Measurements from ENCODE around the gene MISP3. TPM values are rescaled to one million over a fixed set of nuclear protein-coding genes. Genes with fewer than 3 reads are reported as not detected.

Gene MISP3
- polyA plus RNA-seq, 2 of the 4 experiments (the other 2 are of a cell fraction), result 1.9 to 2.3 TPM

DNA sequence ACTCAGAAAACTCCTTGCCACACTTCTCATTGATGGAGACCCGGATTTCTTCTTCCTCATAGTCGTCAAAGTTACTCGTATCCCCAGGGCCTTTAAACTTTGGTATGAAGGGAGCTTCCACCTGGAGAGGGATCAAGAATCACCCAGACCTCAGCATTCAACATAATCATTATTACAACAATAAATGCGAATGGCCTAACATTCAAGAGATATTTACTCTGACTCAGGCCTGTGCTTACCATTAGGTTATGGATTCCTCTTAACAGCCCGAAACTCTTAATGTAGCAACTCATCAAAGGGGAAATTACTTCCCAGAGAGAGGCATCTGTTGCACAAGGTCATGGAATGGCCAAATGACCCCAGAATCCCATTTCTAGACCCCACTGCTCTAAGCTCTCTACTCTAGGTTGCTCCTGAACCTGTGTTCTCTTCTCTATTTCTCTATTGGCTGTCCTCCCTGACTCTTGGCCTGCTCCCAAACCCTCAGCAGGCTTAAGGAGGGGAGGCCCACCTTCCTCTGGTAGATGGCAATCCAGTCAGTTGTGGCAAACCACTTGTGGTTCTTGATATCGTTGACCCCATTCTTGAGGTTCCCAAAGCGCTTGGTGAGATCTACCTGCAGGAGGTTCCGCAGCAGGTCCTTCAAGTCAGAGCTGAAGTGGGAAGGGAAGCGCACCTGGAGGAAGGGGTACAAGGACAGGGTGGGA, 20.7 kb downstream of the MISP3 start:
- 0 out of 3 replicates have a peak, but pooled peaks cover 4% of the 10 kb centered on the region for H3K4me1 ChIP-seq
- no peak overlapping the region for H3K4me2 ChIP-seq
- no peak overlapping the region for H3K4me3 ChIP-seq
- peaks cover 11% of the 10 kb centered on the region for H3K9me3 ChIP-seq
- DNase-seq (ENCODE audit: low read depth in 1 of 2, low spot score in 1 of 2), result no peak
- 96% methylated on average over 9 of the region's 9 CpGs for WGBS (ENCODE audit: missing lambda C conversion rate)
- H3K27ac ChIP-seq, result no peak overlapping the region
- ChIA-PET POLR2A (no interaction called here), CTCF (interaction anchor here (2.0 to 3.9 kb wide), 3 partner anchors 18 to 44 kb away, joined by 8 to 25 read pairs (median 8); partner anchors contain the start of gene ASF1B)
- FAIRE-seq, result no peak
- TF ChIP-seq KDM5A (IDR thresholded peaks at IDR 0.05) (no peak), CBX8 (IDR thresholded peaks at IDR 0.05) (no peak), KDM1A (IDR thresholded peaks at IDR 0.05; ENCODE audit: low read depth) (peak; percentile 58; the same call in 1 of the 2 replicates)
- TF ChIP-seq, protein P1, sequence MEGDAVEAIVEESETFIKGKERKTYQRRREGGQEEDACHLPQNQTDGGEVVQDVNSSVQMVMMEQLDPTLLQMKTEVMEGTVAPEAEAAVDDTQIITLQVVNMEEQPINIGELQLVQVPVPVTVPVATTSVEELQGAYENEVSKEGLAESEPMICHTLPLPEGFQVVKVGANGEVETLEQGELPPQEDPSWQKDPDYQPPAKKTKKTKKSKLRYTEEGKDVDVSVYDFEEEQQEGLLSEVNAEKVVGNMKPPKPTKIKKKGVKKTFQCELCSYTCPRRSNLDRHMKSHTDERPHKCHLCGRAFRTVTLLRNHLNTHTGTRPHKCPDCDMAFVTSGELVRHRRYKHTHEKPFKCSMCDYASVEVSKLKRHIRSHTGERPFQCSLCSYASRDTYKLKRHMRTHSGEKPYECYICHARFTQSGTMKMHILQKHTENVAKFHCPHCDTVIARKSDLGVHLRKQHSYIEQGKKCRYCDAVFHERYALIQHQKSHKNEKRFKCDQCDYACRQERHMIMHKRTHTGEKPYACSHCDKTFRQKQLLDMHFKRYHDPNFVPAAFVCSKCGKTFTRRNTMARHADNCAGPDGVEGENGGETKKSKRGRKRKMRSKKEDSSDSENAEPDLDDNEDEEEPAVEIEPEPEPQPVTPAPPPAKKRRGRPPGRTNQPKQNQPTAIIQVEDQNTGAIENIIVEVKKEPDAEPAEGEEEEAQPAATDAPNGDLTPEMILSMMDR (IDR thresholded peaks at IDR 0.05), result no peak
- ATAC-seq, result no peak

DNA sequence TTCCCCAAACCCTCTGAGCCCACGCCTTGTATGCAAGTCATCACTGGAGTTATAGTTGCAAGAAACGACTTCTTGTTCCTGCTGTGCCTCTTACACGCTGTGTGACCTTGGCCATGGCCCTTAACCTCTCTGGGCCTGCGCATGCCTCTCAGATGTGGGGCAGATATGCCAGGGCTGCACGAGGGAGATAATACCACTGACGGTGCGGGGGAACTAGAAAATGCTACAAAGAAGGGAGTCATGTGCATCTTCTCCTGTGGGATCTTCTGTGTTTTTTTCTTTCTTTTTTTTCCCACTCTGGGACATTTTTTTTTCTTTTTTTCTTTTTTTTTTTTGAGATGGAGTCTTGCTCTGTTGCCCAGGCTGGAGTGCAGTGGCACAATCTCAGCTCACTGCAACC, 22.3 kb downstream of the MISP3 start:
- DNase-seq (ENCODE audit: low read depth in 1 of 2, low spot score in 1 of 2), result no peak
- no peak for ATAC-seq
- no peak for TF ChIP-seq TP53 (CRISPR knock-in tag; IDR thresholded peaks at IDR 0.05)
- TF ChIP-seq CBX8 (IDR thresholded peaks at IDR 0.05), result no peak
- TF ChIP-seq ZFP36 (IDR thresholded peaks at IDR 0.05; ENCODE audit: borderline replicate concordance, partially characterized antibody), result peak; percentile 38
- TF ChIP-seq, protein P2, sequence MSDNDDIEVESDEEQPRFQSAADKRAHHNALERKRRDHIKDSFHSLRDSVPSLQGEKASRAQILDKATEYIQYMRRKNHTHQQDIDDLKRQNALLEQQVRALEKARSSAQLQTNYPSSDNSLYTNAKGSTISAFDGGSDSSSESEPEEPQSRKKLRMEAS (IDR thresholded peaks at IDR 0.05), result no peak
- FAIRE-seq, result no peak
- Histone ChIP-seq H3K27ac (no peak overlapping the region), H3K4me2 (no peak overlapping the region), H3K4me3 (no peak overlapping the region), H3K9me3 (peaks cover 11% of the 10 kb centered on the region), H3K4me1 (0 out of 3 replicates have a peak, but pooled peaks cover 4% of the 10 kb centered on the region)
- WGBS (ENCODE audit: missing lambda C conversion rate), result 94% methylated on average over 7 of the region's 7 CpGs
- CTCF ChIA-PET, result interaction anchor here (2.0 to 3.9 kb wide), 3 partner anchors 19 to 42 kb away, joined by 8 to 25 read pairs (median 8); partner anchors contain the start of gene ASF1B
- POLR2A ChIA-PET, result no interaction called here

DNA sequence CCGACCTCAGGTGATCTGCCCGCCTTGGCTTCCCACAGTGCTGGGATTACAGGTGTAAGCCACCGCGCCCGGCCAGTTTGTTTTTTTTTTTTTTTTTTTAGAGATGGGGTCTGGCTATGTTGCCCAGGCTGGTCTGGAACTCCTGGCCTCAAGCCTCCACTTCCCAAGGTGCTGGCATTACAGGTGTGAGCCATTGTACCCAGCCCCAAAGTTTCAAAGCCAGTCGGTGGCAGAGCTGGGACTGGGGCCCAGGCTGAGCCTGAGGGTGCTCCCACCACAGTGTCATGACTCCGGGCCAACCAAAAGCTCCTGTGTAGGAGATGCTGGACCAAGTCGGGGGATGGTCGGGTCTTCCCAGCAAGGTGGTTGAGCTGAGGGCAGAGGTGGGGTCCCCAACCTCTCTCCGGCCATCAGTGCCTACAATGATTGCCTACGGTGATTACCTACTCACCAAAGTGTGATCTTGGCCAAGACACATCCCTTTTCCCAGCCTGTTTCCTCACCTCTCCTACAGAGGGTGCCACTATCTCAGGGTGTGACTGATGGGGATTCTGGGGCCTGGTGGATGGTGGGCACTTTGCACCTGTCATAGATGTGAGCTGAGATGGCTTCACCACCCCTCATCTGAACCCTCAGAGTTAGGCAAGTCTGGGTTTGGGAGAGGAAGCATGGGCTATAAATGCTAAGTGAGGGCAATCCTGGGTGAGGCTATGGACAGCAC, 23.8 kb downstream of the MISP3 start:
- Histone ChIP-seq H3K9me3 (peaks cover 11% of the 10 kb centered on the region), H3K27ac (no peak overlapping the region), H3K4me2 (no peak overlapping the region), H3K4me3 (no peak overlapping the region), H3K4me1 (0 out of 3 replicates have a peak, but pooled peaks cover 4% of the 10 kb centered on the region)
- 92% methylated on average over 10 of the region's 11 CpGs for WGBS (ENCODE audit: missing lambda C conversion rate)
- no peak for FAIRE-seq
- POLR2A ChIA-PET, result no interaction called here
- 0 out of 5 replicates have a peak, but pooled peaks of 1 of the 2 experiments have one; percentile 23 for TF ChIP-seq RAD21 (conservative IDR thresholded peaks at IDR 0.05 in 1 of 2, IDR thresholded peaks at IDR 0.05 in 1 of 2)
- no peak for TF ChIP-seq HEYL (CRISPR knock-in tag; IDR thresholded peaks at IDR 0.05)
- TF ChIP-seq MAZ (IDR thresholded peaks at IDR 0.05; ENCODE audit: borderline replicate concordance, low read depth, low read length), result no peak
- TF ChIP-seq RNF2 (IDR thresholded peaks at IDR 0.05; ENCODE audit: borderline replicate concordance, low read depth), result no peak
- CTCF ChIA-PET, result interaction anchor here (0.6 to 3.9 kb wide), 9 partner anchors 9 to 898 kb away, joined by 3 to 25 read pairs (median 3); no protein-coding TSS in a partner anchor
- ATAC-seq, result peak; percentile 51 to 70; a peak in 3 of 6 replicates
- no peak for DNase-seq (ENCODE audit: low read depth in 1 of 2, low spot score in 1 of 2)

DNA sequence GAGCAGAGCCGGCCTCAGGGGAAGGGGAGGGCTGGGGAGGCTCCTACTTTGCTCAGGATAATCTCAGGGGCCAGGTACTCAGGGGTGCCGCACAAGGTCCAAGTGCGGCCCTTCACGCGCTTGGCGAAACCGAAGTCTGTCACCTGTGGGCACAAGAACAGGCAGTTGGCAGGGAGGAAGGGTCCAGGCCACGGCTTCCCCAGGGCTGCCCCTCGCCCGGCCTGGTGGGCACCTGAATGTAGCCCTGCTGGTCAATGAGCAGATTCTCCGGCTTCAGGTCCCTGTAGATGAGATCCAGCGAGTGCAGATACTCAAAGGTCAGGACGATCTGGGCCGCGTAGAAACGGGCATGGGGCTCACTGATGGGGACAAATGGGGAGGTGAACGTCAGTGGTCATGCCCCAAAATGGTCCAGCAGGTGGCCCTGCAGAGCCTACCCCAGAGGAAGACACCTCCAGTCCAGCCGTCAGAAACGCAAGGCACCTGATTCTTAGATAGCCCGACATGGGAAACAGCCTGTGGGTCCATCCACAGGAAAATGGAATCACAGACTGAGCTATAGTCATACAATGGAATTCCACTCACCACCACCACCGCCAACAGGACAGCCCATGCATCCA, 25.1 kb downstream of the MISP3 start:
- 86% methylated on average over 19 of the region's 21 CpGs for WGBS (ENCODE audit: missing lambda C conversion rate)
- POLR2A ChIA-PET, result no interaction called here
- peak in 1 of 2 experiments; percentile 51; a peak in 2 of 6 replicates for ATAC-seq

More for the DNA sequence above, 25.1 kb downstream of the MISP3 start:
- TF ChIP-seq EHMT2 (IDR thresholded peaks at IDR 0.05; ENCODE audit: low read depth), result no peak
- TF ChIP-seq RAD21 (conservative IDR thresholded peaks at IDR 0.05 in 1 of 2, IDR thresholded peaks at IDR 0.05 in 1 of 2), result peak in 1 of 2 experiments; percentile 10; a peak in 1 of 5 replicates
- TF ChIP-seq NFE2L2 (conservative IDR thresholded peaks at IDR 0.05; ENCODE audit: low read length), result no peak
- CTCF ChIA-PET, result no interaction called here
- DNase-seq (ENCODE audit: low read depth in 1 of 2, low spot score in 1 of 2), result no peak
- Histone ChIP-seq H3K27ac (no peak overlapping the region), H3K9me3 (peaks cover 11% of the 10 kb centered on the region), H3K4me1 (no peaks in the 10 kb centered on the region), H3K4me3 (no peak overlapping the region), H3K4me2 (no peak overlapping the region)
- FAIRE-seq, result no peak
